MCF 10A (cell line): ENCODE results near the gene SNCB. TPM values are rescaled to one million over a fixed set of nuclear protein-coding genes. Genes with fewer than 3 reads are reported as not detected.

Experiments used
- BruUV-seq: library from RNA; stranded (reverse); fragments of 400-500 nt; replicated peaks from 2 replicates; lab custom pipeline; 2021; lab: Mats Ljungman, UMichigan
- CTCF ChIA-PET: fragments of 300-600 bp; sonication (Branson Sonifier 250); formaldehyde crosslinking; extraction: SDS; loops from one replicate; lab custom pipeline; 2021; ENCODE audit warnings: antibody characterized with exemption, inconsistent platforms; lab: Yijun Ruan, JAX
- POLR2A ChIA-PET: fragments of 300-600, 350-650 bp; sonication (Branson Sonifier 250); formaldehyde crosslinking; extraction: SDS; loops from one replicate; lab custom pipeline; 2020; ENCODE audit warnings: antibody characterized with exemption, inconsistent platforms; lab: Yijun Ruan, JAX
- DNase-seq: peaks from one replicate; pipeline ENCODE4 v3.0.0-alpha.2; 2018; ENCODE audit not compliant: unreplicated experiment
- H3K27ac Mint-ChIP-seq: one replicate; pipeline ENCODE4 v1.8.0; 2022; ENCODE audit warnings: mild to moderate bottlenecking, low read depth, mixed read lengths; ENCODE audit not compliant: unreplicated experiment
- H3K27me3 Mint-ChIP-seq: one replicate; pipeline ENCODE4 v1.8.0; 2022; ENCODE audit warnings: mixed read lengths; ENCODE audit not compliant: insufficient read depth, unreplicated experiment
- H3K36me3 Mint-ChIP-seq: one replicate; pipeline ENCODE4 v1.8.0; 2022; ENCODE audit warnings: mild to moderate bottlenecking, moderate library complexity, mixed read lengths; ENCODE audit not compliant: insufficient read depth, unreplicated experiment
- H3K4me1 Mint-ChIP-seq: one replicate; pipeline ENCODE4 v1.8.0; 2022; ENCODE audit warnings: mixed read lengths; ENCODE audit not compliant: insufficient read depth, unreplicated experiment
- H3K4me3 Mint-ChIP-seq: one replicate; pipeline ENCODE4 v1.8.0; 2022; ENCODE audit warnings: mild to moderate bottlenecking, moderate library complexity, mixed read lengths; ENCODE audit not compliant: unreplicated experiment
- H3K9me3 Mint-ChIP-seq: one replicate; pipeline ENCODE4 v1.8.0; 2022; ENCODE audit warnings: mixed read lengths; ENCODE audit not compliant: unreplicated experiment
- CTCF ChIP-seq: fragments of 200-600 bp; IDR thresholded peaks from one replicate; pipeline ENCODE4 v1.8.0; 2022; ENCODE audit warnings: antibody characterized with exemption, mild to moderate bottlenecking; ENCODE audit not compliant: unreplicated experiment
- intact Hi-C: fragments of 100-400 bp; cut with micrococcal nuclease; formaldehyde crosslinking; loops from 2 replicates; pipeline ENCODE4 v1.14.1; 2022
- total RNA-seq: library from RNA; stranded (reverse); gene quantifications from 2 replicates; pipeline ENCODE4 v1.2.3, GENCODE V29; 2022

SNCB gene
- total RNA-seq, 1 experiment from 2014 or later, result not detected

GRCh38 chr5:176658817-176659511 is 28.6 kb upstream of the SNCB start:
- intact Hi-C loops, result loop anchor here (1.0 kb wide), 2 partner anchors 412 to 453 kb away; no protein-coding TSS in a partner anchor

DNA sequence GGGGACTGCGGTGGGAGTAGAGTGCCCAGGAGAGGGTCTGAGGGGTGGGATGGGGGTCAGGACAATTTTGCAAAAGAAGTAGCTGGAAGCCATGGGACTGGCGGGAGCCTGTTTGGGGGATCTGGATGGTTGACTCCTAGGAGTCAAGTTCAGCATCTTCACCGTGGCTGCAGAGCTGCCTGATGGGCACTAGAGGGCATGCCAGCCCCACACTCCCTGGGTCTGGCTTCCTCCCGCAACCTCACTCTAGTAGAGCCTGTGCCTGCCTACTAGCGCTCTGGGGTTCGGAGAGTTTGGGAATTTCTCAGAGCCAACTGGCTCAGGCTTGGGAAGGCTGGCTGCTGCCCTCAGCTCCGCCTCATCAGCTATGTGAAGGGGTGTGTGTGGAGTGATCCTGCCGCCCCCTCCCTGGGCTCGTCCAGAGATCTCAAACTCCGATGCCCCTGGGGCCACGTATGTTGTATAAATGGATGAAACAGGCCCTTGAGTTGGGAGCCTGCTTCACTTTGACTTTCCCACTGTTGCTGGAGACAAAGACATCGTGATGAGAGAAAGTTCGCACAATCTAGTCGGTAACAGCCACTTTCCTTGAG is 27.8 kb upstream of the SNCB start:
- H3K27me3 Mint-ChIP-seq, result no peaks in the 10 kb centered on the region
- peaks cover 14% of the 10 kb centered on the region for H3K36me3 Mint-ChIP-seq
- H3K9me3 Mint-ChIP-seq, result no peaks in the 10 kb centered on the region
- intact Hi-C loops, result loop anchor here (1.0 kb wide), 2 partner anchors 413 to 454 kb away; no protein-coding TSS in a partner anchor
- TF ChIP-seq CTCF, result peak; percentile 99
- no peak overlapping the region for H3K27ac Mint-ChIP-seq
- peaks cover 9% of the 10 kb centered on the region for H3K4me1 Mint-ChIP-seq
- POLR2A ChIA-PET, result interaction anchor here (1.0 to 1.4 kb wide), 3 partner anchors 11 to 455 kb away, joined by 4 read pairs; partner anchors contain the start of genes CLTB and TSPAN17
- CTCF ChIA-PET, result interaction anchor here (0.6 to 6.2 kb wide), 67 partner anchors 10 to 928 kb away, joined by 3 to 122 read pairs (median 4); partner anchors contain the start of genes EIF4E1B, HK3, SNCB and TSPAN17
- BruUV-seq, result TSS peak; percentile 68
- peak; percentile 82 for DNase-seq
- H3K4me3 Mint-ChIP-seq, result no peak overlapping the region

More at GRCh38 chr5:176658817-176659511, 28.6 kb upstream of the SNCB start:
- no peak overlapping the region for H3K27ac Mint-ChIP-seq
- H3K36me3 Mint-ChIP-seq, result peaks cover 14% of the 10 kb centered on the region
- H3K27me3 Mint-ChIP-seq, result peaks cover 2% of the 10 kb centered on the region
- no peak for TF ChIP-seq CTCF
- BruUV-seq, result no TSS peak
- DNase-seq, result no peak
- H3K9me3 Mint-ChIP-seq, result no peaks in the 10 kb centered on the region
- H3K4me1 Mint-ChIP-seq, result peaks cover under 1% of the 10 kb centered on the region
- ChIA-PET POLR2A (interaction anchor here (1.4 kb wide), 1 partner anchor 454 kb away, joined by 4 read pairs; no protein-coding TSS in a partner anchor), CTCF (interaction anchor here (0.5 to 6.2 kb wide), 54 partner anchors 9 to 492 kb away, joined by 3 to 122 read pairs (median 5); partner anchors contain the start of genes EIF4E1B, HK3, SNCB and TSPAN17)
- no peak overlapping the region for H3K4me3 Mint-ChIP-seq

- BruUV-seq, result no TSS peak
- no peak for DNase-seq
- Mint-ChIP-seq H3K36me3 (peaks cover 14% of the 10 kb centered on the region), H3K9me3 (no peaks in the 10 kb centered on the region), H3K4me3 (no peak overlapping the region), H3K27me3 (no peaks in the 10 kb centered on the region), H3K27ac (no peak overlapping the region), H3K4me1 (peaks cover 10% of the 10 kb centered on the region)
- intact Hi-C loops, result no loop called here
- TF ChIP-seq CTCF, result no peak
- ChIA-PET POLR2A (no interaction called here), CTCF (interaction anchor here (0.5 to 6.2 kb wide), 14 partner anchors 8 to 801 kb away, joined by 3 to 122 read pairs (median 8); partner anchors contain the start of gene TSPAN17)
Measured at GRCh38 chr5:176656467-176656990, 26.2 kb upstream of the SNCB start.

- H3K4me1 Mint-ChIP-seq, result peaks cover 21% of the 10 kb centered on the region
- no TSS peak for BruUV-seq
- H3K27ac Mint-ChIP-seq, result no peak overlapping the region
- POLR2A ChIA-PET, result no interaction called here
- H3K4me3 Mint-ChIP-seq, result no peak overlapping the region
- no peak for TF ChIP-seq CTCF
- intact Hi-C loops, result no loop called here
- no peak for DNase-seq
- no peaks in the 10 kb centered on the region for H3K9me3 Mint-ChIP-seq
- H3K36me3 Mint-ChIP-seq, result peaks cover 14% of the 10 kb centered on the region
- no peaks in the 10 kb centered on the region for H3K27me3 Mint-ChIP-seq
- CTCF ChIA-PET, result no interaction called here
Measured at GRCh38 chr5:176654856-176655255, 24.5 kb upstream of the SNCB start.
